HepG2 (cell line): ENCODE results near the gene MAN2A2. TPM values are rescaled to one million over a fixed set of nuclear protein-coding genes. Genes with fewer than 3 reads are reported as not detected.

Source experiments
- ARNT2 ChIP-seq: sonication (generic); formaldehyde crosslinking; IDR thresholded peaks from 2 replicates; pipeline ENCODE4 v1.8.0; 2022; ENCODE audit warnings: mild to moderate bottlenecking, low read depth, missing genetic modification reagents, moderate library complexity
- ATF7-NPFF ChIP-seq: sonication (generic); formaldehyde crosslinking; IDR thresholded peaks from 2 replicates; pipeline ENCODE4 v1.8.1; 2023; ENCODE audit warnings: mild to moderate bottlenecking, low read depth, missing genetic modification reagents, moderate library complexity
- ATRX ChIP-seq: sonication (generic); formaldehyde crosslinking; IDR thresholded peaks from 2 replicates; pipeline ENCODE4 v1.4.0; 2020; ENCODE audit warnings: missing genetic modification reagents, borderline replicate concordance
- CBFB ChIP-seq: sonication (generic); formaldehyde crosslinking; IDR thresholded peaks from 2 replicates; pipeline ENCODE4 v1.4.0; 2020; ENCODE audit warnings: missing genetic modification reagents
- ETV5 ChIP-seq: IDR thresholded peaks from 2 replicates; pipeline ENCODE4 v1.6.1; 2018; ENCODE audit warnings: missing biosample characterization, missing genetic modification reagents, inconsistent platforms, borderline replicate concordance
- LCORL ChIP-seq, 2 experiments: fragments of 450-650 bp in 1 of 2; sonication (generic) in 1 of 2; formaldehyde crosslinking in 1 of 2; IDR thresholded peaks; 2 replicates each; pipeline versions ENCODE4 v1.5.0 to v1.6.1; 2017 to 2020; ENCODE audit warnings: antibody characterized with exemption in 1 of 2, missing genetic modification reagents in 1 of 2
- MAFF ChIP-seq: IDR thresholded peaks from 2 replicates; pipeline ENCODE4 v1.6.1; 2011; ENCODE audit warnings: low read depth, low read length, improper control_type of control experiment
- SAP130 ChIP-seq: IDR thresholded peaks from 2 replicates; pipeline ENCODE4 v1.6.1; 2016; ENCODE audit warnings: low read depth
- YEATS2 ChIP-seq: sonication (generic); formaldehyde crosslinking; IDR thresholded peaks from 2 replicates; pipeline ENCODE4 v1.4.0; 2020; ENCODE audit warnings: missing genetic modification reagents, borderline replicate concordance
- ZFP1 ChIP-seq: IDR thresholded peaks from 2 replicates; pipeline ENCODE4 v1.6.1; 2016
- ZNF124 ChIP-seq: sonication (generic); formaldehyde crosslinking; IDR thresholded peaks from 2 replicates; pipeline ENCODE4 v1.4.0; 2020; ENCODE audit warnings: missing genetic modification reagents
- ZNF34 ChIP-seq: sonication (generic); formaldehyde crosslinking; IDR thresholded peaks from 2 replicates; pipeline ENCODE4 v1.4.0; 2020; ENCODE audit warnings: mild to moderate bottlenecking, missing genetic modification reagents, borderline replicate concordance
- ZNF543 ChIP-seq: sonication (generic); formaldehyde crosslinking; IDR thresholded peaks from 2 replicates; pipeline ENCODE4 v1.4.0; 2020; ENCODE audit warnings: mild to moderate bottlenecking, missing genetic modification reagents
- ZNF644 ChIP-seq: IDR thresholded peaks from 2 replicates; pipeline ENCODE4 v1.6.1; 2016; ENCODE audit warnings: low read depth
- ZNF713 ChIP-seq: sonication (generic); formaldehyde crosslinking; IDR thresholded peaks from 2 replicates; pipeline ENCODE4 v1.4.0; 2020; ENCODE audit warnings: mild to moderate bottlenecking, missing genetic modification reagents
- polyA plus RNA-seq, 8 experiments: library from polyadenylated mRNA; depleted of rRNA in 3 of 8; stranded (reverse) in 7 of 8; unstranded in 1 of 8; fragments of >200 nt; fragmentation: Illumina TruSeq in 4 of 8; extraction: Trizol in 4 of 8; gene quantifications; 2 replicates each; pipeline versions ENCODE4 v1.2.1 to v1.2.3, GENCODE V29; 2011 to 2016; ENCODE audit warnings: low read depth in 4 of 8, missing spikeins in 1 of 8, mixed read lengths in 1 of 8; ENCODE audit not compliant: insufficient read depth in 1 of 8
- total RNA-seq, 5 experiments: library from RNA; depleted of rRNA; stranded (reverse); fragments of >200 nt; fragmentation: Illumina TruSeq; extraction: Trizol; gene quantifications; 2 replicates each; pipeline ENCODE4 v1.2.3, GENCODE V29; 2016; ENCODE audit warnings: low read depth in 1 of 5
- TF ChIP-seq, protein P1 (sequence below): sonication (generic); formaldehyde crosslinking; IDR thresholded peaks from 2 replicates; pipeline ENCODE4 v1.5.1; 2020; ENCODE audit warnings: missing genetic modification reagents, mild to moderate bottlenecking, borderline replicate concordance
- TF ChIP-seq, protein P2 (sequence below): sonication (generic); formaldehyde crosslinking; IDR thresholded peaks from 2 replicates; pipeline ENCODE4 v1.5.0; 2020; ENCODE audit warnings: mild to moderate bottlenecking, missing genetic modification reagents, moderate library complexity
- TF ChIP-seq, protein P3 (sequence below), 2 experiments: sonication (generic) in 1 of 2; formaldehyde crosslinking in 1 of 2; IDR thresholded peaks; 2 replicates each; pipeline versions ENCODE4 v1.4.0 to v1.6.1; 2018 to 2020; ENCODE audit warnings: missing genetic modification reagents in 2 of 2, borderline replicate concordance in 1 of 2, low read depth in 1 of 2, mild to moderate bottlenecking in 1 of 2, missing biosample characterization in 1 of 2
- TF ChIP-seq, protein P4 (sequence below): sonication (generic); formaldehyde crosslinking; IDR thresholded peaks from 2 replicates; pipeline ENCODE4 v1.8.1; 2023; ENCODE audit warnings: mild to moderate bottlenecking, moderate library complexity, missing genetic modification reagents
- TF ChIP-seq, protein P5 (sequence below): sonication (generic); formaldehyde crosslinking; IDR thresholded peaks from 2 replicates; pipeline ENCODE4 v1.4.0; 2020; ENCODE audit warnings: mild to moderate bottlenecking, missing genetic modification reagents

Gene MAN2A2
- total and polyA plus RNA-seq, 2 of the 13 experiments (the other 11 are each of a cell fraction or from before 2014, with no cell fraction given), result 17.5 to 51.5 TPM

DNA sequence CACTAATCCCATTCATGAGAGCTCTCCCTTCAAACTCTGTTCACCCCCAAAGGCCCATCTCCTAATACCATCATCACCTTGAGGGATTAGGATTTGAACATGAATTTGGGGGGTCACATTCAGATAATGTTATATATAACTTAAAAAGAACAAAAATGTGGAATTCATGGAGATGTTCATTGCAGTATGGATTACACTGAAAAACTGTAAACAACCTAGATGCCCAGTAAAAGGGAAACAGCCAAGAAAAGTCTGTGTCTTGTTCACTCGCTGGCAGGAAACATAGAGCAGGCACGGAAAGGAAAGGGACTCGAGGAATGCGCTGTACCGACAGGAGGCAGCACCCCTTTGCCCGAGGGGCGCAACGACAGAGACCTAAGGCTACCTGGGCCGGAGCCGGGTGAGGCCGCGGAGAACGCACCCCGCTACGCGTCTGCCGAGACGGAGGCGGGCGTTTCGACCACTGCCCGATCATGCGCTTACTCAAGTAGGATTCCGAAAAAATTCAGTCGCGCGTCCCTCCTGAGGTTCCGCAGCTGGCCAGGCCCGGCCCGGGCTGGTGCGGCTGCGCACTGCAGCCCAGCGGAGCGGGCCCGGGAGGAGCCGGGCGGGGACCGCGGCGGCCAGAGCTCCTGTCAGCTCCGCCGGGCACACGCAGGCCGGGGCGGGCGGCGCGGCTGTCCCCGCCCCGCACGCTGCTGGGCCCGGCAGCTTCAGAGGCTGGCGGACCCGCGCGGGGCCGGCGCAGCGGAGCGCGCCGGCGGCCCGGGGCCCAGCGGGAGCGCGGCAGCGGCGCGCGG lies 862 bp upstream of the MAN2A2 start (continued):
- TF ChIP-seq, protein P1, sequence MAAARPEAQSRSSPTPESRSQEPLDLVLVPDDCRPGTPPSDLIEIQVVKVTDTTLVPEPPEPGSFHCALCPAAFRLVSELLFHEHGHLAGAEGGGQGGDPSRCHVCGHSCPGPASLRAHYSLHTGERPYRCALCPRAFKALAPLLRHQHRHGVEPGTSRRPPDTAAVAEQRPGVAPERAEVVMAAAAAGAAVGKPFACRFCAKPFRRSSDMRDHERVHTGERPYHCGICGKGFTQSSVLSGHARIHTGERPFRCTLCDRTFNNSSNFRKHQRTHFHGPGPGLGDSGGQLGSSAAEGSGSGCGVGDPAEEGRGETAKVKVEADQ (CRISPR knock-in tag), result no peak
- TF ChIP-seq ETV5 (CRISPR knock-in tag) (peak; percentile 41; the same call in 1 of the 2 replicates), ZNF34 (CRISPR knock-in tag) (no peak), ZNF124 (CRISPR knock-in tag) (peak; percentile 75; the same call in 1 of the 2 replicates), ATF7-NPFF (CRISPR knock-in tag) (peak; percentile 52; the same call in 1 of the 2 replicates), SAP130 (peak; percentile 74), ARNT2 (CRISPR knock-in tag) (no peak), ZNF543 (CRISPR knock-in tag) (no peak), ATRX (CRISPR knock-in tag) (no peak), LCORL (IDR thresholded peaks at IDR 0.05) (no peak), LCORL (CRISPR knock-in tag; IDR thresholded peaks at IDR 0.05) (0 out of 2 replicates have a peak, but pooled peaks have one; percentile 58), ZNF644 (CRISPR knock-in tag) (peak; percentile 71), MAFF (no peak), CBFB (CRISPR knock-in tag) (0 out of 2 replicates have a peak, but pooled peaks have one; percentile 49), ZFP1 (CRISPR knock-in tag) (0 out of 2 replicates have a peak, but pooled peaks have one; percentile 56), ZNF713 (CRISPR knock-in tag) (no peak), YEATS2 (CRISPR knock-in tag) (peak; percentile 71)
- TF ChIP-seq, protein P2, sequence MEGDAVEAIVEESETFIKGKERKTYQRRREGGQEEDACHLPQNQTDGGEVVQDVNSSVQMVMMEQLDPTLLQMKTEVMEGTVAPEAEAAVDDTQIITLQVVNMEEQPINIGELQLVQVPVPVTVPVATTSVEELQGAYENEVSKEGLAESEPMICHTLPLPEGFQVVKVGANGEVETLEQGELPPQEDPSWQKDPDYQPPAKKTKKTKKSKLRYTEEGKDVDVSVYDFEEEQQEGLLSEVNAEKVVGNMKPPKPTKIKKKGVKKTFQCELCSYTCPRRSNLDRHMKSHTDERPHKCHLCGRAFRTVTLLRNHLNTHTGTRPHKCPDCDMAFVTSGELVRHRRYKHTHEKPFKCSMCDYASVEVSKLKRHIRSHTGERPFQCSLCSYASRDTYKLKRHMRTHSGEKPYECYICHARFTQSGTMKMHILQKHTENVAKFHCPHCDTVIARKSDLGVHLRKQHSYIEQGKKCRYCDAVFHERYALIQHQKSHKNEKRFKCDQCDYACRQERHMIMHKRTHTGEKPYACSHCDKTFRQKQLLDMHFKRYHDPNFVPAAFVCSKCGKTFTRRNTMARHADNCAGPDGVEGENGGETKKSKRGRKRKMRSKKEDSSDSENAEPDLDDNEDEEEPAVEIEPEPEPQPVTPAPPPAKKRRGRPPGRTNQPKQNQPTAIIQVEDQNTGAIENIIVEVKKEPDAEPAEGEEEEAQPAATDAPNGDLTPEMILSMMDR, result peak; percentile 90
- TF ChIP-seq, protein P3, sequence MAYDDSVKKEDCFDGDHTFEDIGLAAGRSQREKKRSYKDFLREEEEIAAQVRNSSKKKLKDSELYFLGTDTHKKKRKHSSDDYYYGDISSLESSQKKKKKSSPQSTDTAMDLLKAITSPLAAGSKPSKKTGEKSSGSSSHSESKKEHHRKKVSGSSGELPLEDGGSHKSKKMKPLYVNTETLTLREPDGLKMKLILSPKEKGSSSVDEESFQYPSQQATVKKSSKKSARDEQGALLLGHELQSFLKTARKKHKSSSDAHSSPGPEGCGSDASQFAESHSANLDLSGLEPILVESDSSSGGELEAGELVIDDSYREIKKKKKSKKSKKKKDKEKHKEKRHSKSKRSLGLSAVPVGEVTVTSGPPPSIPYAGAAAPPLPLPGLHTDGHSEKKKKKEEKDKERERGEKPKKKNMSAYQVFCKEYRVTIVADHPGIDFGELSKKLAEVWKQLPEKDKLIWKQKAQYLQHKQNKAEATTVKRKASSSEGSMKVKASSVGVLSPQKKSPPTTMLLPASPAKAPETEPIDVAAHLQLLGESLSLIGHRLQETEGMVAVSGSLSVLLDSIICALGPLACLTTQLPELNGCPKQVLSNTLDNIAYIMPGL (CRISPR knock-in tag; IDR thresholded peaks at IDR 0.05; ENCODE audit: borderline replicate concordance in 1 of 2, low read depth in 1 of 2), result peak; percentile 90 to 98
- TF ChIP-seq, protein P4, sequence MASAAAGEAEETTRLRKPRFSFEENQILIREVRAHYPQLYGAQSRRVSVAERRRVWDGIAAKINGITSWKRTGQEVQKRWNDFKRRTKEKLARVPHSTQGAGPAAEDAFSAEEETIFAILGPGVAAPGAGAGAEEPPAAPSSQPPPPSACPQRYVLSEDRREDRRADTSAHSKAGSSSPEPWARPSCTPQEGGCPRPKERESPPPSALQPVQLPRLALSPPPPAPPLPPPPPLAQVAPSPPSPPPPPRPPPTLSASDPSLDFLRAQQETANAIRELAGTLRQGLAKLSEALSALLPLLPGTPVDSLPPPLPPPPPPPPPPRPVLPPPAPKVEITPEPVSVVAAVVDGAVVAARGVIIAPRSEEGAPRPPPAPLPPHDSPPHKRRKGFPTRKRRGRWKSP (CRISPR knock-in tag), result peak; percentile 98
- TF ChIP-seq, protein P5, sequence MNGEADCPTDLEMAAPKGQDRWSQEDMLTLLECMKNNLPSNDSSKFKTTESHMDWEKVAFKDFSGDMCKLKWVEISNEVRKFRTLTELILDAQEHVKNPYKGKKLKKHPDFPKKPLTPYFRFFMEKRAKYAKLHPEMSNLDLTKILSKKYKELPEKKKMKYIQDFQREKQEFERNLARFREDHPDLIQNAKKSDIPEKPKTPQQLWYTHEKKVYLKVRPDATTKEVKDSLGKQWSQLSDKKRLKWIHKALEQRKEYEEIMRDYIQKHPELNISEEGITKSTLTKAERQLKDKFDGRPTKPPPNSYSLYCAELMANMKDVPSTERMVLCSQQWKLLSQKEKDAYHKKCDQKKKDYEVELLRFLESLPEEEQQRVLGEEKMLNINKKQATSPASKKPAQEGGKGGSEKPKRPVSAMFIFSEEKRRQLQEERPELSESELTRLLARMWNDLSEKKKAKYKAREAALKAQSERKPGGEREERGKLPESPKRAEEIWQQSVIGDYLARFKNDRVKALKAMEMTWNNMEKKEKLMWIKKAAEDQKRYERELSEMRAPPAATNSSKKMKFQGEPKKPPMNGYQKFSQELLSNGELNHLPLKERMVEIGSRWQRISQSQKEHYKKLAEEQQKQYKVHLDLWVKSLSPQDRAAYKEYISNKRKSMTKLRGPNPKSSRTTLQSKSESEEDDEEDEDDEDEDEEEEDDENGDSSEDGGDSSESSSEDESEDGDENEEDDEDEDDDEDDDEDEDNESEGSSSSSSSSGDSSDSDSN, result peak; percentile 84
